GM12878 (cell line): Measurements from ENCODE around the gene NR1I3. TPM values are rescaled to one million over a fixed set of nuclear protein-coding genes. Genes with fewer than 3 reads are reported as not detected.
"Not testable (repeated sequence)": the region's sequence is repeated elsewhere in the genome, so short reads cannot be mapped to it uniquely, and the experiment has no call there.

Experiments
- ATAC-seq: fragments of 200-7000 bp; cut with Tn5 transposase; 3 replicates; pipeline ENCODE4 v1.9.1; 2020; ENCODE audit warnings: mild to moderate bottlenecking, moderate library complexity
- BruUV-seq: library from RNA; stranded (reverse); fragments of 400-500 nt; replicated peaks from 2 replicates; lab custom pipeline; 2021; lab: Mats Ljungman, UMichigan
- CTCF ChIA-PET: fragments of 300-600 bp; sonication (Branson Sonifier 250); formaldehyde crosslinking; extraction: SDS; loops from one replicate; lab custom pipeline; 2021; ENCODE audit warnings: inconsistent platforms; lab: Yijun Ruan, JAX
- POLR2A ChIA-PET: fragments of 350-600 bp; formaldehyde crosslinking; extraction: SDS; loops from one replicate; lab custom pipeline; 2021; ENCODE audit warnings: inconsistent platforms; lab: Charles Lee
- RAD21 ChIA-PET: fragments of 300-600 bp; sonication (Branson Sonifier 250); formaldehyde crosslinking; loops from one replicate; lab custom pipeline; 2023; ENCODE audit warnings: antibody characterized with exemption; ENCODE audit not compliant: unreplicated experiment; lab: Charles Lee
- SMC1A ChIA-PET: fragments of 300-600 bp; sonication (Branson Sonifier 250); formaldehyde crosslinking; loops from one replicate; lab custom pipeline; 2023; ENCODE audit not compliant: unreplicated experiment, uncharacterized antibody; lab: Charles Lee
- DNase-seq: peaks from one replicate; pipeline ENCODE4 v3.0.0-alpha.2; 2011; ENCODE audit warnings: low read depth, low spot score
- FAIRE-seq: peaks from 3 replicates; lab custom pipeline; 2011; peaks lifted over from hg19 to GRCh38; lab: Jason Lieb, UNC
- H2AFZ ChIP-seq: 2 replicates; pipeline ENCODE4 v1.6.0; 2011; ENCODE audit warnings: low read depth, low read length, control low read depth; ENCODE audit not compliant: control insufficient read depth
- H3K27ac ChIP-seq: 2 replicates; pipeline ENCODE4 v1.5.1; 2011; ENCODE audit warnings: control low read depth; ENCODE audit not compliant: control insufficient read depth, insufficient read depth
- H3K27me3 ChIP-seq, 2 experiments: replicated peaks in 1 of 2; 2 replicates each; pipeline versions ENCODE4 v1.6.0 to v1.6.1; 2011; ENCODE audit warnings: low read length in 1 of 2; ENCODE audit not compliant: control insufficient read depth in 2 of 2, insufficient read depth in 2 of 2
- H3K36me3 ChIP-seq, 2 experiments: 2 replicates each; pipeline ENCODE4 v1.5.1; 2011; ENCODE audit warnings: low read length in 1 of 2; ENCODE audit not compliant: control insufficient read depth in 2 of 2, insufficient read depth in 2 of 2
- H3K4me1 ChIP-seq: 2 replicates; pipeline ENCODE4 v1.6.1; 2011; ENCODE audit warnings: mild to moderate bottlenecking, low read length, moderate library complexity, mixed read lengths; ENCODE audit not compliant: control insufficient read depth, insufficient read depth
- H3K4me2 ChIP-seq: 2 replicates; pipeline ENCODE4 v1.6.0; 2011; ENCODE audit warnings: control low read depth; ENCODE audit not compliant: control insufficient read depth, insufficient read depth
- H3K4me3 ChIP-seq: fragments of 200-600 bp; sonication (generic); 2 replicates; pipeline ENCODE4 v1.5.1; 2016
- H3K79me2 ChIP-seq: 2 replicates; pipeline ENCODE4 v1.6.0; 2011; ENCODE audit warnings: low read length; ENCODE audit not compliant: control insufficient read depth, insufficient read depth
- H3K9ac ChIP-seq: 2 replicates; pipeline ENCODE4 v1.8.0; 2011; ENCODE audit warnings: low read length, control low read depth, mixed read lengths; ENCODE audit not compliant: control insufficient read depth, insufficient read depth
- H3K9me3 ChIP-seq: replicated peaks from 3 replicates; pipeline ENCODE4 v1.5.1; 2011; ENCODE audit warnings: mild to moderate bottlenecking, low read length; ENCODE audit not compliant: control insufficient read depth, insufficient read depth
- H4K20me1 ChIP-seq: 2 replicates; pipeline ENCODE4 v1.6.0; 2011; ENCODE audit not compliant: control insufficient read depth, insufficient read depth
- BCL3 ChIP-seq: IDR thresholded peaks from 2 replicates; pipeline ENCODE4 v1.6.1; 2011; ENCODE audit warnings: borderline replicate concordance, low read depth, mild to moderate bottlenecking, moderate library complexity, low read length; ENCODE audit not compliant: insufficient read depth, poor library complexity, severe bottlenecking
- CBX5 ChIP-seq: sonication (generic); IDR thresholded peaks from 2 replicates; pipeline ENCODE4 v1.6.1; 2016; ENCODE audit warnings: low read depth, moderate library complexity, mild to moderate bottlenecking, inconsistent platforms
- IKZF2 ChIP-seq, 2 experiments: fragments of 450-650 bp; IDR thresholded peaks; 2 replicates each; pipeline ENCODE4 v1.6.1; 2017; ENCODE audit warnings: mild to moderate bottlenecking in 2 of 2, moderate library complexity in 2 of 2
- NR2C2 ChIP-seq: IDR thresholded peaks from 2 replicates; pipeline ENCODE4 v1.6.1; 2011; ENCODE audit warnings: borderline replicate concordance, low read depth; ENCODE audit not compliant: control insufficient read depth, insufficient read length
- PAX8 ChIP-seq: fragments of 450-650 bp; IDR thresholded peaks from 2 replicates; pipeline ENCODE4 v1.6.1; 2017; ENCODE audit warnings: mild to moderate bottlenecking, moderate library complexity
- TBL1XR1 ChIP-seq: IDR thresholded peaks from 2 replicates; pipeline ENCODE4 v1.6.1; 2012; ENCODE audit warnings: low read depth, low read length, improper control_type of control experiment
- WGBS: methylation state at CpG from one replicate; pipeline ENCODE4 v1.1.6; 2016; ENCODE audit warnings: low lambda C conversion rate; ENCODE audit not compliant: insufficient replicate concordance, insufficient coverage; ENCODE audit errors: missing lambda C conversion rate; 5-methylcytosine and 5-hydroxymethylcytosine counted together
- in situ Hi-C: fragments of 300-500 bp; cut with MboI; formaldehyde crosslinking; loops from 9 replicates; pipeline ENCODE4 v1.14.3; 2018; ENCODE audit warnings: mixed read lengths
- intact Hi-C: fragments of 100-400 bp; cut with micrococcal nuclease; formaldehyde crosslinking; loops from one replicate; pipeline ENCODE4 v1.14.2; 2022; ENCODE audit not compliant: unreplicated experiment
- polyA plus RNA-seq, 11 experiments: library from polyadenylated mRNA; depleted of rRNA in 4 of 11; unstranded in 6 of 11; stranded (reverse) in 5 of 11; fragments of >200 nt; fragmentation: Nextera tagmentation in 4 of 11; fragmentation: Illumina TruSeq in 1 of 11; extraction: Ambion mirVana in 4 of 11; extraction: Trizol in 1 of 11; gene quantifications; 1 replicate in 1 of 11; 2 replicates in 10 of 11; pipeline versions ENCODE4 v1.2.1 to v1.2.3, GENCODE V29; 2011 to 2016; ENCODE audit warnings: inconsistent platforms in 2 of 11, missing spikeins in 2 of 11, low read depth in 1 of 11
- total RNA-seq, 4 experiments: library from RNA; depleted of rRNA in 3 of 4; stranded (reverse); fragments of >200 nt in 3 of 4; fragmentation: Illumina TruSeq in 1 of 4; extraction: Trizol in 1 of 4; gene quantifications; 2 replicates each; pipeline versions ENCODE4 v1.2.1 to v1.2.3, GENCODE V29; 2013 to 2021

The NR1I3 gene
- total and polyA plus RNA-seq, 10 of the 15 experiments (the other 5 are each of a cell fraction or from before 2014, with no cell fraction given), result 0.13 to 0.52 (median 0.24) TPM; not detected in 7

- in situ Hi-C loops (no loop called here), intact Hi-C loops (no loop called here)
- Histone ChIP-seq H4K20me1 (no peaks in the 10 kb centered on the region), H3K4me1 (no peaks in the 10 kb centered on the region), H3K9ac (no peak overlapping the region), H3K27me3 (no peaks in the 10 kb centered on the region), H2AFZ (no peak overlapping the region), H3K4me3 (no peak overlapping the region), H3K9me3 (no peaks in the 10 kb centered on the region; the same call in 2 of the 3 replicates), H3K36me3 (no peaks in the 10 kb centered on the region), H3K4me2 (no peak overlapping the region), H3K27ac (no peak overlapping the region), H3K79me2 (no peaks in the 10 kb centered on the region)
- ChIA-PET CTCF (interaction anchor here (0.7 to 3.0 kb wide), 2 partner anchors 57 to 132 kb away, joined by 3 to 14 read pairs; no protein-coding TSS in a partner anchor), SMC1A (no interaction called here), RAD21 (no interaction called here), POLR2A (interaction anchor here (0.6 kb wide), 1 partner anchor 135 kb away, joined by 3 read pairs; no protein-coding TSS in a partner anchor)
- FAIRE-seq (no peak), ATAC-seq (no peak), DNase-seq (no peak)
- WGBS, result 60% methylated on average over 7 of the region's 7 CpGs
- no TSS peak for BruUV-seq
- TF ChIP-seq IKZF2 (IDR thresholded peaks at IDR 0.05) (no peak), NR2C2 (no peak), BCL3 (no peak), TBL1XR1 (no peak), CBX5 (no peak), PAX8 (no peak)
Measured at GRCh38 chr1:161250829-161251228, 12.8 kb upstream of the NR1I3 start.

- CTCF ChIA-PET, result interaction anchor here (0.7 to 3.0 kb wide), 7 partner anchors 11 to 132 kb away, joined by 3 to 14 read pairs (median 4); partner anchors contain the start of genes NR1I3 and TOMM40L
- H3K4me2 ChIP-seq, H3K9ac ChIP-seq, DNase-seq, H3K36me3 ChIP-seq, POLR2A ChIA-PET, BruUV-seq, H4K20me1 ChIP-seq, in situ Hi-C loops, intact Hi-C loops, FAIRE-seq, H3K27me3 ChIP-seq, H2AFZ ChIP-seq, ATAC-seq, H3K27ac ChIP-seq, H3K9me3 ChIP-seq, H3K79me2 ChIP-seq, H3K4me1 ChIP-seq, H3K4me3 ChIP-seq: not testable (repeated sequence)
- 44% methylated on average over 5 of the region's 5 CpGs for WGBS
- RAD21 ChIA-PET, result interaction anchor here (0.6 to 1.7 kb wide), 2 partner anchors 41 to 118 kb away, joined by 3 to 6 read pairs; no protein-coding TSS in a partner anchor
- SMC1A ChIA-PET, result interaction anchor here (1.9 to 2.8 kb wide), 2 partner anchors 38 to 98 kb away, joined by 5 to 8 read pairs; no protein-coding TSS in a partner anchor
Measured at GRCh38 chr1:161250100-161250499, 12.1 kb upstream of the NR1I3 start.
